Epithelial cell of esophagus (primary cell): ENCODE measurements around the gene AP3S1.

Source experiments
- DNase-seq: peaks from one replicate; pipeline ENCODE4 v3.0.0; 2010; ENCODE audit warnings: low read depth
- H3K4me3 ChIP-seq: 2 replicates; pipeline ENCODE4 v1.5.1; 2011; ENCODE audit warnings: mild to moderate bottlenecking, low read length, control low read depth
- CTCF ChIP-seq: IDR thresholded peaks from 2 replicates; pipeline ENCODE4 v1.5.1; 2011; ENCODE audit warnings: low read depth, mild to moderate bottlenecking, low read length, control low read depth, inconsistent platforms; ENCODE audit not compliant: insufficient read depth; ENCODE audit errors: missing control alignments

AP3S1 gene

GRCh38 chr5:115841382-115842088 lies at the start of gene AP3S1, which contains the start of gene ATG12:
Gene AP3S1 (plus strand): TSS chr5:115841935. CDS start chr5:115842038, 103 bp downstream.
Gene ATG12 (minus strand): TSS chr5:115841565. CDS start chr5:115841552, 13 bp downstream.
- H3K4me3 ChIP-seq: peak within 1 kb of the TSS; percentile 82
- TF ChIP-seq CTCF: peak; percentile 4
- DNase-seq: peak; percentile 94

- no peak for TF ChIP-seq CTCF
Measured at GRCh38 chr5:115795700-115796099, 46.0 kb upstream of the AP3S1 start.

GRCh38 chr5:115796656-115797055 lies 45.1 kb upstream of the AP3S1 start:
- no peak for DNase-seq
- H3K4me3 ChIP-seq: no peak overlapping the region
- no peak for TF ChIP-seq CTCF

More at GRCh38 chr5:115795700-115796099, 46.0 kb upstream of the AP3S1 start:
- DNase-seq: no peak
- H3K4me3 ChIP-seq: no peak overlapping the region

- no peak for DNase-seq
- TF ChIP-seq CTCF: no peak
- H3K4me3 ChIP-seq: no peak overlapping the region
Measured at GRCh38 chr5:115798252-115798651, 43.5 kb upstream of the AP3S1 start.

- TF ChIP-seq CTCF: no peak
- no peak overlapping the region for H3K4me3 ChIP-seq
- DNase-seq: no peak
Measured at GRCh38 chr5:115800108-115800507, 41.6 kb upstream of the AP3S1 start.

- no peak for DNase-seq
- H3K4me3 ChIP-seq: no peak overlapping the region
- TF ChIP-seq CTCF: no peak
Measured at GRCh38 chr5:115801152-115801551, 40.6 kb upstream of the AP3S1 start.

- no peak for TF ChIP-seq CTCF
- no peak overlapping the region for H3K4me3 ChIP-seq
- DNase-seq: peak; percentile 27
Measured at GRCh38 chr5:115801984-115802383, 39.8 kb upstream of the AP3S1 start.
